ENCODE results near the gene SF3B4. TPM values are rescaled to one million over a fixed set of nuclear protein-coding genes. Genes with fewer than 3 reads are reported as not detected.
"Not testable (repeated sequence)": the region's sequence is repeated elsewhere in the genome, so short reads cannot be mapped to it uniquely, and the experiment has no call there.

SF3B4 gene
- total RNA-seq, 6 experiments from 2014 or later, result 85.4 to 105 (median 101) TPM

DNA sequence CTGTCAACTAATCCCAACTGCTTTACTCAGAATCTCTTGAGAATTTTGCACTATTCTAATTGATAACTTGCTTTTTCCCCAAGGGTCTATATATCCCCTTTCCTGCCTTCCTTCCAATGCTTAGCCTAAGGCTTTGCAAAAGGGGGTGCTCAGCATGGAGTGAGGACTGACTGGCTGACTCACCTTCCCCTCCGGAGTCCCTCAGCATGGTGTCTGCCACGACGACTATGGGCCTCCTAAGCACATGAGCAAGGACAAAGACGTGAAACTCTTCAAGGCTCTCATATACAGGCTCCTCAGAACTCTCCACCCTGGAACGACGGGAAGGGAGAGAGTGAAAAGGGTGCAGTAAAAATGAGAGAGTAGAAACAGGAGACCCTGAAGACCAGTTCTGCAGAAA, 22.3 kb upstream of the SF3B4 start:
- DNase-seq, result no peak
- Mint-ChIP-seq H3K27ac (no peak overlapping the region), H3K27me3 (ENCODE audit: insufficient read depth) (no peaks in the 10 kb centered on the region; the same call in 1 of the 2 replicates), H3K9me3 (no peaks in the 10 kb centered on the region), H3K4me1 (ENCODE audit: low read depth) (no peaks in the 10 kb centered on the region), H3K4me3 (no peak overlapping the region), H3K36me3 (ENCODE audit: low read depth) (peaks cover 26% of the 10 kb centered on the region)
- TF ChIP-seq, protein P1, sequence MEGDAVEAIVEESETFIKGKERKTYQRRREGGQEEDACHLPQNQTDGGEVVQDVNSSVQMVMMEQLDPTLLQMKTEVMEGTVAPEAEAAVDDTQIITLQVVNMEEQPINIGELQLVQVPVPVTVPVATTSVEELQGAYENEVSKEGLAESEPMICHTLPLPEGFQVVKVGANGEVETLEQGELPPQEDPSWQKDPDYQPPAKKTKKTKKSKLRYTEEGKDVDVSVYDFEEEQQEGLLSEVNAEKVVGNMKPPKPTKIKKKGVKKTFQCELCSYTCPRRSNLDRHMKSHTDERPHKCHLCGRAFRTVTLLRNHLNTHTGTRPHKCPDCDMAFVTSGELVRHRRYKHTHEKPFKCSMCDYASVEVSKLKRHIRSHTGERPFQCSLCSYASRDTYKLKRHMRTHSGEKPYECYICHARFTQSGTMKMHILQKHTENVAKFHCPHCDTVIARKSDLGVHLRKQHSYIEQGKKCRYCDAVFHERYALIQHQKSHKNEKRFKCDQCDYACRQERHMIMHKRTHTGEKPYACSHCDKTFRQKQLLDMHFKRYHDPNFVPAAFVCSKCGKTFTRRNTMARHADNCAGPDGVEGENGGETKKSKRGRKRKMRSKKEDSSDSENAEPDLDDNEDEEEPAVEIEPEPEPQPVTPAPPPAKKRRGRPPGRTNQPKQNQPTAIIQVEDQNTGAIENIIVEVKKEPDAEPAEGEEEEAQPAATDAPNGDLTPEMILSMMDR (IDR thresholded peaks at IDR 0.05), result no peak

DNA sequence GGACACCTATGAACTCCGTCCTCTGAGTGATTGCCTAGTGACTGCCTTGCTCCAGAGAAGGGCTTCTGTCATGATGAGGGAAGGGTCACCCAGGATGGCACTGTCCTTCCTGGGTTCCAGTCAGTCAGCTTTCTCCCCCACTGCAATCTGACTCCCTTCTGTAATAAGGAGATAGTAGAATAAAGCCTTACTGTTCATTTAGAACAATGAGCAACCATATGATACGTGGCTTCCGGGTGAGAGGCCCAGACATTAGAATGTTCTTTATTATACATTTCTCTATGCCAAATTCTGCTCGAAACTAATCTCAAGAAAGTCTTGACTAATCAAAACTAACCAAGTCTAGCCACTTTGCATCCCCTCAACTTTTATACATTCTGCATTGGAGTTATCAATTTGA, 17.6 kb upstream of the SF3B4 start:
- peaks cover 2% of the 10 kb centered on the region; the same call in 1 of the 2 replicates for H3K27me3 Mint-ChIP-seq (ENCODE audit: insufficient read depth)
- DNase-seq, result no peak
- H3K36me3 Mint-ChIP-seq (ENCODE audit: low read depth), result peaks cover 8% of the 10 kb centered on the region
- H3K27ac Mint-ChIP-seq, result no peak overlapping the region
- TF ChIP-seq, protein P1 (IDR thresholded peaks at IDR 0.05), result no peak
- H3K9me3 Mint-ChIP-seq, result no peaks in the 10 kb centered on the region
- no peak overlapping the region for H3K4me3 Mint-ChIP-seq
- H3K4me1 Mint-ChIP-seq (ENCODE audit: low read depth), result peaks cover 7% of the 10 kb centered on the region

DNA sequence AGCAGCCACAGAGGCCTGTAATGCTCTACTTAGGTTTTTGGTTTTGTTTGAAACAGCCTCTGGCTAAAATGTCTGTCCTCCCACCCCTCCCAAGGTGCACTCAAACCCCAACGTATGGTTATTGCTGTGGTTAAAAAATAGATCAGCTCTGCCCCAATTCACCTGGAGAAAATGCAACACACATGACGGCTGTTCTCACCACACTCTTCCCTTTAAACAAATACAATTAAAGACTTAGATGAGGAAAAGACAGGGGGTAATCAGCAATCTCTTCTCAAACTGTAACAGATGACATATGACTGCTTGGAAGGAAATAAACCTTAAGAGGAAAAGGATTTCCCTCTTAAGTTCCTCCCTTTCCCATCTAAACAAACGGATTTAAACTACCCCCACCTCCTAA, 15.3 kb upstream of the SF3B4 start:
- TF ChIP-seq, protein P1 (IDR thresholded peaks at IDR 0.05), result no peak
- Mint-ChIP-seq H3K27me3 (ENCODE audit: insufficient read depth) (peaks cover 4% of the 10 kb centered on the region), H3K9me3 (no peaks in the 10 kb centered on the region), H3K36me3 (ENCODE audit: low read depth) (peaks cover 8% of the 10 kb centered on the region), H3K4me3 (no peak overlapping the region), H3K4me1 (ENCODE audit: low read depth) (peaks cover 29% of the 10 kb centered on the region), H3K27ac (peak overlapping the region; percentile 32; the same call in 1 of the 2 replicates)
- no peak for DNase-seq

DNA sequence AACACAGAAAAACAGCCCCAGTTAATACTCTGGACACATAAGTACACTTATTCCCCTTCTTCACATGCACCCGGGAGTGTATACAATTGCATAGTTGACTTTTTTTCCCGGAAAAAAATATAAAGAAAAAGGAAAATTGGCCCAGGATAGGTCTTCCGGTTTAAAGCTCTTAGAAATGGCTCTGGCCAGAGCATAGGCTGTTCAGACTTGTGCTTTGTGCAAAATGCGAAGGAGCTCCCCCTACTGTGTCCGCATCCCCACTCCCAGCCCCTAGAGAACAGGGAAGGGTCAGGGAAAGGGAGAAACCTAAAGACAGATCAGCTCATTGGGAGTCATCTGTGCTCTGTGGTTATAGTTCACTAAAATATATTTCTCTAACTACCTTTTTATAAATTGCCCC, 14.6 kb upstream of the SF3B4 start:
- no peak overlapping the region for H3K4me3 Mint-ChIP-seq
- H3K9me3 Mint-ChIP-seq, result no peaks in the 10 kb centered on the region

DNA sequence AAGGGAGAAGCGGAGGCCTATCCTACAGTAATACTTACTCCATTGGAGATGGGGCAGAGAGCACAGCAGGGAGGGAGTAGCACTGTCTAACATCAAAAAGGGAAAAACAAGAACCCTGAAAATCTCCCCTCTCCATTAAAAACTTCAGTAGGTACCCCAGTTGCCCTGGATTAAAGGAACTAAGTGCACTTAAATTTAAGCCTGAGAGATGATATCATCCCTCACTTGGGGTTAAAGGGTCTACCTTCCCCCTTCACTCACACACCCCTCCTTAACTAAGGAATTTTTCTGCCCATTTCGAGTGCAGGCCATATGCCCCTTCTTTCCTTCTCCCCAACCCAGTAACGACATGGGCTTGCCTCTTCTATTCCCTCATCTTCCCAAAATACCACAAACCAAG, 12.8 kb upstream of the SF3B4 start:
- no peak for DNase-seq
- Mint-ChIP-seq H3K27ac (peak overlapping the region; percentile 76), H3K4me3 (peak overlapping the region; percentile 33; the same call in 1 of the 2 replicates), H3K4me1 (ENCODE audit: low read depth) (peaks cover 53% of the 10 kb centered on the region), H3K36me3 (ENCODE audit: low read depth) (peaks cover 8% of the 10 kb centered on the region), H3K9me3 (no peaks in the 10 kb centered on the region), H3K27me3 (ENCODE audit: insufficient read depth) (peaks cover 12% of the 10 kb centered on the region)
- TF ChIP-seq, protein P1 (IDR thresholded peaks at IDR 0.05), result no peak

More for the DNA sequence above, 14.6 kb upstream of the SF3B4 start:
- Mint-ChIP-seq H3K27me3 (ENCODE audit: insufficient read depth) (peaks cover 6% of the 10 kb centered on the region), H3K36me3 (ENCODE audit: low read depth) (peaks cover 8% of the 10 kb centered on the region), H3K4me1 (ENCODE audit: low read depth) (peaks cover 36% of the 10 kb centered on the region), H3K27ac (no peak overlapping the region; the same call in 1 of the 2 replicates)
- TF ChIP-seq, protein P1 (IDR thresholded peaks at IDR 0.05), result peak; percentile 9; the same call in 1 of the 2 replicates
- no peak for DNase-seq

DNA sequence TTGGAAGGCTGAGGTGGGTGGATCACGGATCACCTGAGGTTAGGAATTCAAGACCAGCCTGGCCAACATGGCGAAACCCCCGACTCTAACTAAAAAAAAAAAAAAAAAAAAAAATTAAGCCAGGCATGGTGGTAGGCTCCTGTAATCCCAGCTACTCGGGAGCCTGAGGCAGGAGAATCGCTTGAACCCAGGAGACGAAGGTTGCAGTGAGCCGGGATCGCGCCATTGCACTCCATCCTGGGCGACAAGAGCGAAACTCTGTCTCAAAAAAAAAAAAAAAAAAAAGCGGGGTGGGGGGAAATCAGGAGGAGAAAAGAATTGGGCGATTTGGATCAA, 11.0 kb upstream of the SF3B4 start:
- not testable (repeated sequence) for H3K36me3 Mint-ChIP-seq (ENCODE audit: low read depth); DNase-seq; H3K9me3 Mint-ChIP-seq
- H3K4me1 Mint-ChIP-seq (ENCODE audit: low read depth), result peaks cover 56% of the 10 kb centered on the region
- peak overlapping the region; percentile 76 for H3K4me3 Mint-ChIP-seq
- H3K27me3 Mint-ChIP-seq (ENCODE audit: insufficient read depth), result peaks cover 10% of the 10 kb centered on the region
- H3K27ac Mint-ChIP-seq, result peak overlapping the region; percentile 76

Measured in HFFc6 (cell line).